Activated CD4-positive, alpha-beta T cell treated with anti-CD3 and anti-CD28 coated beads, Interleukin-2, Interleukin-4, amounts not matched to agents 100 ng/mL and 50 ng/mL, durations not matched to agents 16 hours and 8 hours (primary cell): Measurements from ENCODE around the gene SAMD14.
"Not testable (repeated sequence)": the region's sequence is repeated elsewhere in the genome, so short reads cannot be mapped to it uniquely, and the experiment has no call there.

Experiments used
- DNase-seq: peaks from one replicate; pipeline ENCODE4 v3.0.0-alpha.2; 2020; ENCODE audit warnings: low spot score

SAMD14 gene

DNA sequence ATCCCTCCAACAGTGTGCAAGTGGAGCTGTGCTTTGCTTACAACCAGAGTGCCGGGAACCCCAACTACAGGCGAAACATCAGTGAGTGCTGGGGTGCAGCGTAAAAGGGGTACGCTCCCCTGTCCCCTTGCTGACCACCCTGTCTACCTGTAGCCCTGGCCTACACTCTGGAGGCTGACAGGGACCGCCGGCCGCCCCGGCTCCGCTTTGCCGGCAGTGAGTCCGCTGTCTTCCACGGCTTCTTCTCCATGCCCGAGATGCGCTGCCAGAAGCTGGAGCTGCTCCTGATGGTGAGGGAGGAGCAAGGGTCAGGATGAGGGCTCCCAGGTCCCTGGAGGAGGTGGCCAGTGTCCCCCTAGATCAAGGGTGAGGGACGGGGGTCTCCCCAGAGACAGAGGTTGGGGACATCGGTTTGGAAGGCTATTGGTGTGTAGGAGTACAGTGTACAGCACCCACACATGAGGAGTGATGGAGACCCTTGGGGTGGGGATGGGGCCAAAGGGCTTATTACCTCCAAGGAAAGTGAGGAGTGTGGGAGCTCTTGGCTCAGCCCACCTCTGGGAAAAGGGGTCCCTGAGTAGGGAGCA lies 54.4 kb downstream of the SAMD14 start:
- no peak for DNase-seq

DNA sequence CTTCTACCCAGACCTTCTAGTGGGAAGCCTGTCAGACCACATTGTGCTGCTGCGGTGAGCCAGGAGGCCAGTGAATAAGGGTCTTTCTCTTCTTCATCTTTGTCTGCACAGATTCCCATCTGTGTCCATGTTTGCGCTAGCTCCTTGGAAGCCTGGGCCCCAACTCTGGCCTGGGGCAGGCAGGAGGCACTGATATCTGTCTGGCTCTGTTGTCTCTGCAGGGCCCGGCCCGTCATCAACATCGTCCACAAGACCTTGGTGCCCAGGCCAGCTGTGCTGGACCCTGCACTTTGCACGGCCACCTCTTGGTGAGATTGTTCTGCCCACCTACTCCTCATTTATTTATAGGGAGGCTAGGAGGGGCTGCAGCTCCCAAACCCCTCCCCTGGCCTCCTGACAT lies 55.7 kb downstream of the SAMD14 start:
- no peak for DNase-seq

DNA sequence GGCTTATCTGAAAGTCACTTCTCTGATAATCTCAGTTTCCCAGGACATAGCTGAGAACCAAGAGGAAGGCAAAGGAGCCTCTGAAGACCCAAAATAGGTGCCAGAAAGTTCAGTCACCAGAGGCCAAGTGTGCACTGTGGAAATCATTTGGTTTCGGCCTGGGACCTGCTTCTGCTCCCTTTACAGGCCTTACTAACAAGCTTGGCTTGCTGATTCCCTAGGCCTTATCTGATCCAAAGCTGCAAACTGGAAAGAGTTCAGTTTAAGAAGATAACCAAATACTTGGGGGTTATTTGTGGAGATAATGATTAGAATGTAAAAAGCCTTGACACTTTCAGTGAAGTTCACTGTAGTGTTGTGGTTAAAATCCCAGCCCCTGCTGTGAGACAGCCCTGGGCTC lies 57.0 kb downstream of the SAMD14 start:
- DNase-seq, result no peak

DNA sequence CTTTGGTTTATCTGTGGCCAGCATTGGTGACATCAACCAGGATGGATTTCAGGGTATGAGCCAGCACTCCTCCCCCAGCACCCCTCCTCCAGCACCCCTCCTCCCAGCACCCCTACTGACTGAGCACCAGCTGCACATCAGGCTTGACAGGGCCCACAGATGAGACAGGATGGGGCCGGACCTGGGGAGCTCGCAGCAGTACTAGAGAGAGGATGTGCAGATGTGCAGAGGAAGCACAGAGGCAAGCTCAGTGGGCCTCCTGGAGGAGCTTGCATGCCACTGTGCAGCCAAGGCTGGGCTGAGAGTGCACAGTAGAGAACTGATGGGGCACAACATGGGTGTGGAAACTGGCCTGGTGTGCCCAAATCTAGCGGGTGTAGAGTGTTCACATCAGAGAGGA lies 57.8 kb downstream of the SAMD14 start:
- no peak for DNase-seq

DNA sequence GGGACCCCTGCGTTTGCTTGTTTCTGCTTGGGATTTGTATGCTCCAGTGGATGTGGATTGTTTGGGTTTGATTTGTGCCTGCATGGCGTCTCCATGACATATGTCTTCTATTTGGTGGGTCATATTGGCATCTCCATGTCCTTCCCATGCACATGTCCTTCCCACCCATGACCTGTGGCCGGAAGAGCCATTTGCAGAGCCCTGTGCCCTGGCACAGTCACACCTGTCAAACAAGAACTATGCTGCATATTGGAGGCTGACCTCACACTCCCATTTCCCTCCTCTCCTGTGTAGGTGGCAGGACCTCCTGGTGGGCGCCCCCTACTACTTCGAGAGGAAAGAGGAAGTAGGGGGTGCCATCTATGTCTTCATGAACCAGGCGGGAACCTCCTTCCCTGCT lies 58.3 kb downstream of the SAMD14 start:
- DNase-seq, result no peak

DNA sequence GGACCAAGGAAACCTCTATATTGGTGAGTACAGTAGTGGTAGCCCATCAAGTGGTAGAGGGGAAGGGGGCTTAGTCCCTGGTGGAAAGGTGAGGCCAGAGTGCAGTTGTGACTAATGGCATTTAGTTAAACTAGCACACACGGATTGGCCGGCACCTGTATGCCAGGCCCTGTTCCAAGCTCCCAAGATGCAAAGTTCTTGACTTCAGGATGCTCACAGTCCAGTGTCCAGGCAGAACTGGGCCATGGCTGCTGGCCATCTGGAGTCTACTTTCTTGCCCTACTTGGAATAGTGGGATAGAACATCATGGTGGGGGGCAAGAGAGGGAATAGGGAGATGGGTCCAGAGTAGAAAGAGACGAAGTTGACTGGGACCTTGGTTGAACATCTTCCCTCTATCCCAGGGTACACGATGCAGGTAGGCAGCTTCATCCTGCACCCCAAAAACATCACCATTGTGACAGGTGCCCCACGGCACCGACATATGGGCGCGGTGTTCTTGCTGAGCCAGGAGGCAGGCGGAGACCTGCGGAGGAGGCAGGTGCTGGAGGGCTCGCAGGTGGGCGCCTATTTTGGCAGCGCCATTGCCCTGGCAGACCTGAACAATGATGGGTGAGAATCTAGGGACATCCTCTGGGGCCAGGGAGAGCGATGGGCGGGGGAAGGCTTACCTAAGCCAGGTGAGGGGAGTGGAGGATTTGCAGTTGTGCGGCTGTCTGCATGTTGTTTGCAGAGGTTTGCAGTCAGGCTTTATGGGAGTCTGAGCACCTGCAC lies 58.9 kb downstream of the SAMD14 start:
- DNase-seq, result no peak

DNA sequence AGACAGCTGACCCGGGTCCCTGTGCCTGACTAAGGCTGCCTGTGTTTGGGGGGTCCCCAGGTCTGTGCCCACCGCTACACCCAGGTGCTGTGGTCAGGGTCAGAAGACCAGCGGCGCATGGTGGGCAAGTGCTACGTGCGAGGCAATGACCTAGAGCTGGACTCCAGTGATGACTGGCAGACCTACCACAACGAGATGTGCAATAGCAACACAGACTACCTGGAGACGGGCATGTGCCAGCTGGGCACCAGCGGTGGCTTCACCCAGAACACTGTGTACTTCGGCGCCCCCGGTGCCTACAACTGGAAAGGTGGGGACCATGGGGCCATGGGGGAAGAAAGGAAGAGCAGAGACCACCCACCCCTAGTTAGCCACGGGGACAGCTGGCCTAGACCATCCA lies 62.0 kb downstream of the SAMD14 start:
- no peak for DNase-seq

DNA sequence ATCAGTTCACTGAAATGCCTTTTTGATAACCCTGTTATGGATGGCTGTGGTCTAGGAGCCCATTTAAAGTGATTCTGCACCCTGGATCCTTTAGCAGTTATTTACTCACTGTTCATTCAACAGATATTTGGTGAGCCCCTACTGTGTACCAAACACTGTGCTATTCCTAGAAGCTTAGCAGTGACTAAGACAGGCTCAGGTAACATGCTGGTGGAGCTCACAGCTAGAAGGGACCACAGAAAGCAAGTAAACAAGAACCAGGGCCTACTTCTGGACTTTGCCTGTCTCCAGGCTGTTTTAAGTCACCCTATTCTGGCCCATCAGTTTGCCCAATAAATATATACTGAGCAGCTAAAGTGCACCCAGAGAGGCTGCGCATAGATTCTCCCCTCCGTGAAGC lies 63.0 kb downstream of the SAMD14 start:
- DNase-seq, result no peak

DNA sequence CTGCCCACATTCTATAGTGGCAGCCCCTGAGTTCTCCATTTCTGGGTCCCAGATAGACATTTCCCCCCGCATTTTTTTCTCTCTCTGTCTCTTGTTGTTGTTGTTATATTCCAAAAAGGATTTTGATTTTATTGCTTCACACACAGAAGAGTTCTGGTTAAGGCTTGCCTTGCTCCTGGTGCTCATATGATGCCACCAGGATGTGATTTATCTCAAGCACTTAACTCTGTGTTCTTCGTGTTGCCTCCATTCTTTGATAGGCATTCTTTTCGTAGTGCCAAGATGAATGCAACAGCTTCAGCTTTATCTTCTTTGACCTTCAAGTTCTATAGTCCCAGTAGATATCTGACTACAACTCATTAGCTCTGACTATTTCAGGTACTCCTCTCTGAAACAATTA lies 64.9 kb downstream of the SAMD14 start:
- DNase-seq, result no peak

DNA sequence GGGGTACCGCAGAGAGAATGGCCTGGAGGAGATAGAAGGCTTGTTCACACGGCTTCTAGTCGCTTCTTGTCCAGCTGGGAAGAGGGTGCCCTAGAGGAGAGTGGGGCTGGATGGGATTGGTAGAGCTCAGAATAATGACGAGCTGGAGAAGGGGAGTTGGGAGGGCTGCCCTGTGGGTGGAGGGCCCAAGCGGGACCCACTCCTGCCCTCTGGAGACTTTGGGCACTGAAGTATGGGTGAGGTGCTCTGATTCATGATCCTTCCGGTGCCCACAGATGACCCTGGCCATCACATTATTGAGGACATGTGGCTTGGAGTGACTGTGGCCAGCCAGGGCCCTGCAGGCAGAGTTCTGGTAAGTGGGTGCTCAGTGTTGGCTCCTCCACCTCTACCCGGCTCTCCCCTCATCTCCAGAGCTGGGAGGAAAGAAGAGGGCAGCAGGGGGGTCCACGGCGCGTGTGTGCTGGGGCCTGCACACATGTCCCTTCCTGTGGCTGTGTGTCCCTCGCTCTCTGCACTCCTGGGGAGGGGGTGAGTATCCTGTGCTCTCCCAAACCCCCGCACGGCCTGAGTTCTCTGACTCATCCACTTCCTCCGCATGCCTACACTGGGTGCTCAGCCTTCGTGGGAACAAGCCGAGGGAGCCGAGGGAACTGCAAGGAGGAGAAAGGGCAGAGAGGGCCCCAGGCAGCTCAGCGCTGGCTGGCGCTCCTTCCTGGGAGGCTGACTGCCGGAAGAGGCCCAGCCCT lies 65.5 kb downstream of the SAMD14 start:
- no peak for DNase-seq

DNA sequence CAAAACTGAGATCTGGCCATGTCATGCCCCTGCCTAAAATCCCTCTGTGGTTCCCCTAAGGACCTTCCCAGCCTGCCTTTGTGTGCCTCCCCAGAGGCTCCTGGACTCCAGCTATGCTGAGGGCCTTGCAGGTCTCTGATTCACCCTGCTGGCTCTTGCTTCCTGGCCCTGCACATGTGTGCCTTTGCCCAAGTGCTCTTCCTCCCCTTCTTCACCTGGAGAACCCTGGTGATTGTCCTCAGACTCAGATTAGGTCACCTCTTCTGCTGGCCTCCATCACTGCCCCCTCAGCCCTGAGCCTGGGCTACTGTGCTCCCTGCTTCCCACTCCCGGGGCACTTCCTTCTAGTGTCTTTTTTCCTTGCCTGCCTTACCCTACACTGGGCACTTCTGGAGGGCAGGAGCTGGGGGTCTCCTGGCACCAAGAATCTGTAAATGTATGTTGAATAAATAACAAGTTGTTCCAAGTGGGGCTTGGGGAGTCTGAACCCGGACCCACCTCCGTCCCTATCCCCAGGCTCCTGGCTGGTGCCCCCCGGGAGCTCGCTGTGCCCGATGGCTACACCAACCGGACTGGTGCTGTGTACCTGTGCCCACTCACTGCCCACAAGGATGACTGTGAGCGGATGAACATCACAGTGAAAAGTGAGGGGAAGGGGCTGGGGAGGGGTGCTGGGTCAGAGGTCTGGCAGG lies 66.3 kb downstream of the SAMD14 start:
- no peak for DNase-seq

DNA sequence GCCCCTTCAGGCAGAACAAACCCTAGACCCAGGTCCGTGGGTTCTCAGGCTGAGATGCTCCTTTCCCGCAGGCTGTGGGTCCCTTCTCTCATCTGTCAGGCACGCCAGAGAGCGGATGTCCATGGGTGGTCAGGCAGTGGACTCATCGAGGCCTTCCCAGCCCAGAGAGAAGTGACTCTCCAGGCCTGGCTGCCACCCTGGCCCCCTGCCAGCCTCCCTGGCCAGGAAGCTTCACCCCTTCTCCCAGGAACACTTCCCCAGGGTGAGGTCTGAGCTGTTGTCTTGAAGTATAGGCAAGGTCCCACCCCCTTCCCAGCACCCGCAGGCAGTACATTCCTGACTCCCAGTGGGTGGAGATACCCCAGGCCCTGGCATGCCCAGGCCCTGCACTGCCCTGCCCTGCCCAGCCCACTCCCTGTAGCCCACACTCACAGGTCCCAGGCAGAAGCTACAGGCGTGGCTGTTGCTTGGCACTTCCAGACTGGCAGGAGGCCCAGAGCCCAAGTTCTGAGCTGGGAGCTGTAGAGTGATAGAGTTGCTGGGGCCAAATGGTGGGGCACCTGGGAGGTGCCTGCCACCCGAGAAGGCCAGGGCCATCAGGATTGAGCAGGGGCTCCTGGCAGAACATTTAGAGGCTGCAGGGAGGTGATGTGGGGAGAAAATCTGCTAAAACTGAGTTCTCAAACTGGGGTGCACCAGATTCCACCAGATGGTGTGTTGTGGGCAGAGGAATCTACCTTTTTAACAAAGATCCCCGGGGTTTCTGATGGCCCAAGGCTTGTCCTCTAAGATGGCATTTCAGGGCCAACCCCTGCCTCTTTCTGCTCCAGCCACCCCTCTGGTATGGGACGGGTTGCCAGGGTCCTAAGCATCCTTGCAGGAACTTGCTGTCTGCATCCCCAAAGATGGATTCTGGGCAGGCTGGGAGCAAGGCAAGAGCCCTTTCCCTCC lies 67.4 kb downstream of the SAMD14 start:
- DNase-seq, result no peak

DNA sequence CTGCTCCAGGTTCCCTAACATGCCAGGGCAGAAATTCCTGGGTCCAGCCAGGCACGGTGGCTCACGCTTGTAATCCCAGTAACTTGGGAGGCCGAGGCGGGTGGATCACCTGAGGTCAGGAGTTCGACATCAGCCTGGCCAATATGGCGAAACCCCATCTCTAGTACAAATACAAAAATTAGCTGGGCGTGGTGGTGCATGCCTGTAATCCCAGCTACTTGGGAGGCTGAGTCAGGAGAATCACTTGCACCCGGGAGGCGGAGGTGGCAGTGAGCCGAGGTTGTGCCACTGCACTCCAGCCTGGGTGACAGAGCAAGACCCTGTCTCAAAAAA lies 68.3 kb downstream of the SAMD14 start:
- DNase-seq, result not testable (repeated sequence)

DNA sequence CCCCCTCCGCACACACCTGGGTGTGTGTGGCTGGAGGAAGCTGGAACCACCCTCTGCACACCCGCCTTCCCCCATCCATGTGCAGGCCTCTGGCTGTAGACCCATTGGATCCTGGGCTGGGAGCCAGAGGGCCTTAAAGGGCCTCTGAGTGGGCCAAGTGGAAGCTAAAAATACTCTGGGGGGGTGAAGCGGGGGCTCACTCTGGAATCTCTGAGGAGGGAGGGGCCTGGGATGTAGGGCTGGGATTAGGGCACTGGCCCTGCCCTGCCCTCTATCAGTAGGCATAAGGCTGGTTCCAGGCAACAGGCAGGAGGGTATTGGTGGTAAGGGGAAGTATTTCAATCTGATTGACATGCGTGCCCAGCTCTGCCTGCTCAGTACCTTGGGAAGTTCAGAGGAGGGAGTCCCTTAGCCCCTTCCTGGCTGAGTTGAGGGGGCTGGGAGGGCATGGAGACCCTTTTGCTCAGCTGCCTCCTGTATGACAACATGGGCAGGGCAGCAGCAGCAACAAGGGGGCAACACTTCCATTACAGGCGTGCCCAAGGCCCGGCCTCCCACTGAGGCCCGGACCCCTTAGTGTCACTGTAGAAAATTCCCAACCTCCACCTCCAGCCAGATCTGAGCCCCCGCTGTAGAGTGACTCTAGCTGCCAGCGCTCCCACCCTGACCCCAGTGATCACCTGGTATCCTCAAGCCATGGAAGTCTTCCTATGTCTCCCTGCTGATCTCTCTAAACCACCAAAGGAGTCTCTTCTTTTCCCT lies 68.8 kb downstream of the SAMD14 start:
- DNase-seq, result no peak
